ENCODE data around the gene PLXNB1. TPM values are rescaled to one million over a fixed set of nuclear protein-coding genes. Genes with fewer than 3 reads are reported as not detected.

Gene PLXNB1
- total and polyA plus RNA-seq, 10 of the 15 experiments (the other 5 are each of a cell fraction or from before 2014, with no cell fraction given), result 0.18 to 15.1 (median 5.3) TPM

- Histone ChIP-seq H3K4me2 (ENCODE audit: control insufficient read depth, insufficient read depth) (peak overlapping the region; percentile 77), H3K9me3 (replicated peaks; ENCODE audit: control insufficient read depth, insufficient read depth, low read length) (no peaks in the 10 kb centered on the region), H3K79me2 (ENCODE audit: control insufficient read depth, insufficient read depth, low read length) (no peaks in the 10 kb centered on the region), H3K36me3 (ENCODE audit: control insufficient read depth in 2 of 2, insufficient read depth in 2 of 2, low read length in 1 of 2) (peaks cover 2 to 16% of the 10 kb centered on the region in 2 experiments; a peak in 2 of 4 replicates), H3K27me3 (replicated peaks in 1 of 2; ENCODE audit: control insufficient read depth in 2 of 2, insufficient read depth in 2 of 2, low read length in 1 of 2) (no peaks in the 10 kb centered on the region), H4K20me1 (ENCODE audit: control insufficient read depth, insufficient read depth) (no peaks in the 10 kb centered on the region), H3K9ac (ENCODE audit: control insufficient read depth, insufficient read depth, low read length) (peak overlapping the region; percentile 60; the same call in 1 of the 2 replicates), H2AFZ (ENCODE audit: control insufficient read depth, low read depth, low read length) (peak overlapping the region; percentile 77), H3K27ac (ENCODE audit: control insufficient read depth, insufficient read depth) (no peak overlapping the region), H3K4me3 (peak overlapping the region; percentile 68), H3K4me1 (ENCODE audit: control insufficient read depth, insufficient read depth, low read length) (peaks cover 24% of the 10 kb centered on the region)
- TF ChIP-seq ATF2 (IDR thresholded peaks at IDR 0.05; ENCODE audit: low read length) (no peak), LARP7 (IDR thresholded peaks at IDR 0.05) (peak; percentile 67; the same call in 1 of the 2 replicates), HDAC6 (IDR thresholded peaks at IDR 0.05; ENCODE audit: unreplicated experiment) (peak; percentile 65), RB1 (IDR thresholded peaks at IDR 0.05; ENCODE audit: borderline replicate concordance) (0 out of 2 replicates have a peak, but pooled peaks have one; percentile 9), ZNF217 (IDR thresholded peaks at IDR 0.05) (0 out of 2 replicates have a peak, but pooled peaks have one; percentile 58)
- no TSS peak for BruUV-seq (replicated peaks)
- DNase-seq (ENCODE audit: low read depth, low spot score) (no peak), ATAC-seq (peak; percentile 66), FAIRE-seq (no peak)
- ChIA-PET CTCF (interaction anchor here (2.0 kb wide), 1 partner anchor 28 kb away, joined by 9 read pairs; no protein-coding TSS in a partner anchor), SMC1A (ENCODE audit: uncharacterized antibody, unreplicated experiment) (interaction anchor here (1.1 to 1.2 kb wide), 2 partner anchors 28 kb away, joined by 4 to 7 read pairs; no protein-coding TSS in a partner anchor), POLR2A (interaction anchor here (2.2 kb wide), 1 partner anchor 11 kb away, joined by 7 read pairs; the partner anchor contains the start of genes CCDC51 and TMA7), RAD21 (ENCODE audit: unreplicated experiment) (interaction anchor here (0.6 to 1.8 kb wide), 4 partner anchors 11 to 246 kb away, joined by 3 to 6 read pairs (median 3); partner anchors contain the start of genes CCDC51 and TMA7)
- in situ Hi-C loops (cut with MboI) (no loop called here), intact Hi-C loops (cut with micrococcal nuclease; ENCODE audit: unreplicated experiment) (no loop called here)
- WGBS (ENCODE audit: insufficient coverage, insufficient replicate concordance, low lambda C conversion rate, missing lambda C conversion rate), result 15% methylated on average over 24 of the region's 60 CpGs
These were observed 1.1 kb downstream of the PLXNB1 start for GRCh38 chr3:48428572-48429316.
